ENCODE results near the gene SLC38A8.

SLC38A8 gene

DNA sequence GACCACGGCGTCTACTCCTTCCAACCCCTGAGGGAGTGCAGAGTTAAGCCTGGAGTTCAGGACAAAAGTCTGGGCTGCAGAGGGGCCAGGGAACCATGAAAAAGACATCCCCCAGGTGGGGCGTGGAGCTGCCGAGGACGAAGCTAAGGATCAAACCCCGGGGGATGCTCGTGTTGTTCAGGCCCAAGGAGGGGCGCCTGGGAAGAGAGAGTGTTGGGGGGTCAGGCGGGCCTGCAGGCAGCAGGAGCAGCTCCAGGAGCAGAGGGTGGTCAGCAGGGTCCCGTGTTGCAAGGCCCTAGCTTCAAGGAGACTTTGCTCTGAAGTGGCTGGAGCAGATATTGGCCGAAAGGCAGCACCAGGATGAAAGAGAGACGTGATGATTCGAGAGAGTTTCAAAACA, 47.9 kb downstream of the SLC38A8 start:
- H3K4me2 ChIP-seq (ENCODE audit: low read length), result no peak overlapping the region
- H3K36me3 ChIP-seq (replicated peaks; ENCODE audit: low read depth, low read length), result no peaks in the 10 kb centered on the region
- no peaks in the 10 kb centered on the region for H3K79me2 ChIP-seq (ENCODE audit: low read length)
- H4K20me1 ChIP-seq (ENCODE audit: insufficient read depth, low read length), result no peaks in the 10 kb centered on the region
- H3K9ac ChIP-seq (ENCODE audit: low read length), result no peak overlapping the region
- H3K4me1 ChIP-seq (ENCODE audit: low read length), result no peaks in the 10 kb centered on the region
- H3K27ac ChIP-seq (ENCODE audit: low read length), result no peak overlapping the region
- H3K27me3 ChIP-seq (ENCODE audit: low read depth, low read length), result peaks cover 2% of the 10 kb centered on the region; the same call in 1 of the 2 replicates
- no peak overlapping the region for H3K4me3 ChIP-seq (ENCODE audit: low read length)
- no peaks in the 10 kb centered on the region for H3K9me3 ChIP-seq (ENCODE audit: insufficient read depth, low read length)
- no peak for TF ChIP-seq EZH2phosphoT487 (IDR thresholded peaks at IDR 0.05; ENCODE audit: low read depth)
- TF ChIP-seq, protein P1, sequence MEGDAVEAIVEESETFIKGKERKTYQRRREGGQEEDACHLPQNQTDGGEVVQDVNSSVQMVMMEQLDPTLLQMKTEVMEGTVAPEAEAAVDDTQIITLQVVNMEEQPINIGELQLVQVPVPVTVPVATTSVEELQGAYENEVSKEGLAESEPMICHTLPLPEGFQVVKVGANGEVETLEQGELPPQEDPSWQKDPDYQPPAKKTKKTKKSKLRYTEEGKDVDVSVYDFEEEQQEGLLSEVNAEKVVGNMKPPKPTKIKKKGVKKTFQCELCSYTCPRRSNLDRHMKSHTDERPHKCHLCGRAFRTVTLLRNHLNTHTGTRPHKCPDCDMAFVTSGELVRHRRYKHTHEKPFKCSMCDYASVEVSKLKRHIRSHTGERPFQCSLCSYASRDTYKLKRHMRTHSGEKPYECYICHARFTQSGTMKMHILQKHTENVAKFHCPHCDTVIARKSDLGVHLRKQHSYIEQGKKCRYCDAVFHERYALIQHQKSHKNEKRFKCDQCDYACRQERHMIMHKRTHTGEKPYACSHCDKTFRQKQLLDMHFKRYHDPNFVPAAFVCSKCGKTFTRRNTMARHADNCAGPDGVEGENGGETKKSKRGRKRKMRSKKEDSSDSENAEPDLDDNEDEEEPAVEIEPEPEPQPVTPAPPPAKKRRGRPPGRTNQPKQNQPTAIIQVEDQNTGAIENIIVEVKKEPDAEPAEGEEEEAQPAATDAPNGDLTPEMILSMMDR (IDR thresholded peaks at IDR 0.05; ENCODE audit: low read depth, low read length), result no peak
- no peak overlapping the region for H2AFZ ChIP-seq (ENCODE audit: low read depth, low read length)

DNA sequence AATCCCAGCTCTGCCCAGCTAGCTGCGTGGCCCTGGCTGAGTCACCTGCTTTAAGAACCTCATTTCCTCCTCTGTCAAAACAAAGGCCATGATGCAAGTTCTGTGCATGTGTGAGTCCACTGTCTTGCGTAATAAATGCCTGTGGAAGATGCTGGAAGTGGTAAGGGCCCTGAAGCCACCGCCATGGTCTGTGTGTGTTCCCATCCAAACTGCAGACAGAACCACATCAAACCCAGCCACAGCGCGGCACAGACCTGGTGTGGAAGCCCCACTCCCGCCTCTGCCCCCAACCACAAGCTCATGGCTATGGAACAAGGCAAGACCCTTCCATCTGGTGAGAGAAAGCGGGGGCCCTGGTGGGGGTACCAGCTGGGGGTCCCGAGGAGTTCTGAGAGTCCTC, 48.5 kb downstream of the SLC38A8 start:
- no peaks in the 10 kb centered on the region for H3K79me2 ChIP-seq (ENCODE audit: low read length)
- H2AFZ ChIP-seq (ENCODE audit: low read depth, low read length), result no peak overlapping the region

DNA sequence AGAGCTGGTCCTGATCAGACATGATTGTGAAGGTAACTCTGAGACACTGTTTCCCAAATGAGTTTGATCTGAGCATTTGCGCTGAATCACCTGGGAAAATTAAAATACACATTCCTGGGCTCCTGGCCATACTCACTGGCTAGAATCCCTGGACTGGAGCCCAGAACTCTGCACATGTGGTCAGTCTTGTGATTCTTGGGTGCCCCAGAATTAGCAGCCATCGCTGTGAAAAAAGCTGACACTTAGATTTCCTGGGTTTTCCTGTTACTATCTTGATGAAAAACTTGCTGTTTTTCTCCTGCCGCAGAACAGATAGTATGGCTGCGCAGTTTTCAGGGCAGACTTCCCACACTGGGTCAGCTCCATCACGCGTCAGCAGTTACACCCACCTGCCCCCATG, 50.0 kb downstream of the SLC38A8 start:
- H3K79me2 ChIP-seq (ENCODE audit: low read length), result no peaks in the 10 kb centered on the region
- H3K4me1 ChIP-seq (ENCODE audit: low read length), result no peaks in the 10 kb centered on the region
- H3K36me3 ChIP-seq (replicated peaks; ENCODE audit: low read depth, low read length), result no peaks in the 10 kb centered on the region
- no peaks in the 10 kb centered on the region for H4K20me1 ChIP-seq (ENCODE audit: insufficient read depth, low read length)
- no peak overlapping the region for H3K9ac ChIP-seq (ENCODE audit: low read length)
- H3K27me3 ChIP-seq (ENCODE audit: low read depth, low read length), result peaks cover 18% of the 10 kb centered on the region
- TF ChIP-seq EZH2phosphoT487 (IDR thresholded peaks at IDR 0.05; ENCODE audit: low read depth), result no peak
- TF ChIP-seq, protein P1 (IDR thresholded peaks at IDR 0.05; ENCODE audit: low read depth, low read length), result no peak
- H2AFZ ChIP-seq (ENCODE audit: low read depth, low read length), result no peak overlapping the region
- H3K4me3 ChIP-seq (ENCODE audit: low read length), result no peak overlapping the region
- no peaks in the 10 kb centered on the region for H3K9me3 ChIP-seq (ENCODE audit: insufficient read depth, low read length)
- no peak overlapping the region for H3K4me2 ChIP-seq (ENCODE audit: low read length)
- no peak overlapping the region for H3K27ac ChIP-seq (ENCODE audit: low read length)

More for the DNA sequence above, 48.5 kb downstream of the SLC38A8 start:
- TF ChIP-seq EZH2phosphoT487 (IDR thresholded peaks at IDR 0.05; ENCODE audit: low read depth), result no peak
- TF ChIP-seq, protein P1 (IDR thresholded peaks at IDR 0.05; ENCODE audit: low read depth, low read length), result no peak
- no peaks in the 10 kb centered on the region for H3K36me3 ChIP-seq (replicated peaks; ENCODE audit: low read depth, low read length)
- no peaks in the 10 kb centered on the region for H4K20me1 ChIP-seq (ENCODE audit: insufficient read depth, low read length)
- H3K9me3 ChIP-seq (ENCODE audit: insufficient read depth, low read length), result no peaks in the 10 kb centered on the region
- H3K27ac ChIP-seq (ENCODE audit: low read length), result no peak overlapping the region
- no peaks in the 10 kb centered on the region for H3K4me1 ChIP-seq (ENCODE audit: low read length)
- H3K4me2 ChIP-seq (ENCODE audit: low read length), result no peak overlapping the region
- H3K9ac ChIP-seq (ENCODE audit: low read length), result no peak overlapping the region
- peaks cover 5% of the 10 kb centered on the region for H3K27me3 ChIP-seq (ENCODE audit: low read depth, low read length)
- H3K4me3 ChIP-seq (ENCODE audit: low read length), result no peak overlapping the region

DNA sequence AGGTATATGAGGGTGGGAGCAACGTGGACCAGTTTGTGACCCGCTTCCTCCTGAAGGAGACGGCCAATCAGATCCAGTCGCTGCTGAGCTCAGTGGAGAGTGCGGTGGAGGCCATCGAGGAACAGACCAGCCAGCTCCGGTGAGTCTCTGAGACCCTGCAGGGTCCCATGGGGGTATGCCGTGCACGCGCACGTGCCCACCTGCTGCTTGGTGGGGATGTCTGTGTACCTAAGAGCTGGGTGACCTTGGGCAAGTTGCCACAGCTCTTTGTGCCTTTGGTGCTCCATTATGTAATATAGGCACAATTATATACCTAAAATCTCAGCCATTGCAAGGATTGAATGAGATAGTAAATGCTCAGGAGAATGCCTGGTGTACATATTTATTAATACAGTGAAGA, 52.1 kb downstream of the SLC38A8 start:
- TF ChIP-seq, protein P1 (IDR thresholded peaks at IDR 0.05; ENCODE audit: low read depth, low read length), result no peak
- TF ChIP-seq EZH2phosphoT487 (IDR thresholded peaks at IDR 0.05; ENCODE audit: low read depth), result no peak
- no peak overlapping the region for H3K4me2 ChIP-seq (ENCODE audit: low read length)
- no peaks in the 10 kb centered on the region for H4K20me1 ChIP-seq (ENCODE audit: insufficient read depth, low read length)
- H3K79me2 ChIP-seq (ENCODE audit: low read length), result no peaks in the 10 kb centered on the region
- H3K9ac ChIP-seq (ENCODE audit: low read length), result no peak overlapping the region
- H3K4me3 ChIP-seq (ENCODE audit: low read length), result no peak overlapping the region
- H3K27ac ChIP-seq (ENCODE audit: low read length), result no peak overlapping the region
- no peaks in the 10 kb centered on the region for H3K36me3 ChIP-seq (replicated peaks; ENCODE audit: low read depth, low read length)
- peaks cover 27% of the 10 kb centered on the region for H3K27me3 ChIP-seq (ENCODE audit: low read depth, low read length)
- H3K9me3 ChIP-seq (ENCODE audit: insufficient read depth, low read length), result no peaks in the 10 kb centered on the region
- H2AFZ ChIP-seq (ENCODE audit: low read depth, low read length), result no peak overlapping the region
- H3K4me1 ChIP-seq (ENCODE audit: low read length), result no peaks in the 10 kb centered on the region
